ENCODE measurements around the gene LSM14B.

LSM14B gene

GRCh38 chr20:62182469-62183425 lies 60.5 kb downstream of the LSM14B start, which contains the start of gene MTG2:
Gene MTG2, plus strand, starts transcription at chr20:62183028. Its CDS starts 10,393 bp downstream, at chr20:62193421.
- DNase-seq (ENCODE audit: low read depth in 2 of 3, low spot score in 1 of 3) = peak; percentile 83 to 92 (median 92)

DNA sequence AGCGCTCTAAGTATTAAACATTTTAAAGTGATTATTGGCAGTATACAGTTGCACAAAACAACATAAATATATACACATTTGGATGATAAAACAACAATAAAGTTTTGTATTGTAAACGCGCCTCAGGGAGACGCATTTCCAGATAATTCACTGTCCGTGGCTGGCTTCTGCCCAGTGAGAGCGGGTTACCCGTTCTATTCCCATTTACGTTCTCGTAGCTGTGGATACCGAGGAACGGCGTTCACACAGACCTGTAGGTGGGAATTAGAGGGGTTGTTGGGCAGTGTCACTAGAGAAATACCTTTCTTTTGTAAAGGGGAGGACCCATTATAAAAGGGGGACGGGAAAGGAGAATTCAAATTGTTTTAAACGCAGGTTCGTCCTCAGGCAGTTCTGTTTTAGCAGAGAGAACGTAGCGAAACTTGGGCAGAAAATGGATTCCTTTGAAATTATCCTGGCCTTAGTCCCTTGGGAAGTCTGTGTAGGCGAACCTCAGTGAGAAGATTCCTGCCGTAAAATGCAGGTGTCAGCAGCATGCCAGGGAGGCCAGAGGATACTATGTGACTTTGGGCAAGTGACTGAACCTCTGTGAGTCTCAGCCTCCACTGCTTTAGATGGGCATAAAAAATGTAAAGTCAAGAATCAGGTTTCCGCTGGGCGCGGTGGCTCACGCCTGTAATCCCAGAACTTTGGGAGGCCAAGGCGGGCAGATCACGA lies 61.3 kb downstream of the LSM14B start:
- no peak for DNase-seq (ENCODE audit: low read depth in 2 of 3, low spot score in 1 of 3)
